ENCODE results near the gene NIT2.
"Not testable (repeated sequence)": the region's sequence is repeated elsewhere in the genome, so short reads cannot be mapped to it uniquely, and the experiment has no call there.

NIT2 gene

GRCh38 chr3:100325827-100326226 is 8.7 kb upstream of the NIT2 start:
- TF ChIP-seq, protein P1, sequence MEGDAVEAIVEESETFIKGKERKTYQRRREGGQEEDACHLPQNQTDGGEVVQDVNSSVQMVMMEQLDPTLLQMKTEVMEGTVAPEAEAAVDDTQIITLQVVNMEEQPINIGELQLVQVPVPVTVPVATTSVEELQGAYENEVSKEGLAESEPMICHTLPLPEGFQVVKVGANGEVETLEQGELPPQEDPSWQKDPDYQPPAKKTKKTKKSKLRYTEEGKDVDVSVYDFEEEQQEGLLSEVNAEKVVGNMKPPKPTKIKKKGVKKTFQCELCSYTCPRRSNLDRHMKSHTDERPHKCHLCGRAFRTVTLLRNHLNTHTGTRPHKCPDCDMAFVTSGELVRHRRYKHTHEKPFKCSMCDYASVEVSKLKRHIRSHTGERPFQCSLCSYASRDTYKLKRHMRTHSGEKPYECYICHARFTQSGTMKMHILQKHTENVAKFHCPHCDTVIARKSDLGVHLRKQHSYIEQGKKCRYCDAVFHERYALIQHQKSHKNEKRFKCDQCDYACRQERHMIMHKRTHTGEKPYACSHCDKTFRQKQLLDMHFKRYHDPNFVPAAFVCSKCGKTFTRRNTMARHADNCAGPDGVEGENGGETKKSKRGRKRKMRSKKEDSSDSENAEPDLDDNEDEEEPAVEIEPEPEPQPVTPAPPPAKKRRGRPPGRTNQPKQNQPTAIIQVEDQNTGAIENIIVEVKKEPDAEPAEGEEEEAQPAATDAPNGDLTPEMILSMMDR (IDR thresholded peaks at IDR 0.05; ENCODE audit: low read depth, low read length, poor library complexity, severe bottlenecking) = no peak
- no peak for TF ChIP-seq EZH2phosphoT487 (IDR thresholded peaks at IDR 0.05; ENCODE audit: borderline replicate concordance, low read length)
- H3K4me1 ChIP-seq (ENCODE audit: control insufficient read depth, low read length) = no peaks in the 10 kb centered on the region
- H3F3A ChIP-seq (ENCODE audit: control insufficient read depth, insufficient read depth) = no peaks in the 10 kb centered on the region
- H3K4me2 ChIP-seq (ENCODE audit: low read length) = no peak overlapping the region
- no peak overlapping the region for H3K27ac ChIP-seq (ENCODE audit: low read depth, low read length)
- H4K20me1 ChIP-seq (ENCODE audit: control insufficient read depth, insufficient read depth, low read depth, low read length) = no peaks in the 10 kb centered on the region
- H3K4me3 ChIP-seq (ENCODE audit: low read length) = no peak overlapping the region
- no peaks in the 10 kb centered on the region for H3K9me2 ChIP-seq (replicated peaks; ENCODE audit: control insufficient read depth, low read length)
- no peaks in the 10 kb centered on the region for H3K79me2 ChIP-seq (ENCODE audit: control insufficient read depth, low read length)
- H3K27me3 ChIP-seq (ENCODE audit: control insufficient read depth, low read length) = no peaks in the 10 kb centered on the region
- no peaks in the 10 kb centered on the region; the same call in 1 of the 2 replicates for H3K36me3 ChIP-seq (ENCODE audit: control insufficient read depth, low read length)
- H3K9me3 ChIP-seq (ENCODE audit: control insufficient read depth, insufficient read depth, low read length) = no peaks in the 10 kb centered on the region

DNA sequence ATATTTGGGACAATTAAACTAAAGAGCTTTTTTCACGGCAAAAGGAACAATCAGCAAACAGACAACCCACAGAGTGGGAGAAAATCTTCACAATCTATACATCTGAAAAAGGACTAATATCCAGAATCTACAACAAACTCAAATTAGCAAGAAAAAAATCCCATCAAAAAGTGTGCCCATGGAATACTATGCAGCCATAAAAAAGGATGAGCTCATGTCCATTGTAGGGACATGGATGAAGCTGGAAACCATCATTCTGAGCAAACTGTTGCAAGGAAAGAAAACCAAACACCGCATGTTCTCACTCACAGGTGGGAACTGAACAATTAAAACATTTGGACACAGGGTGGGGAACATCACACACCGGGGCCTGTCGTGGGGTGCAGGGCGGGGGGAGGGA is 7.2 kb upstream of the NIT2 start:
- H3K4me1 ChIP-seq (ENCODE audit: control insufficient read depth, low read length); H3K36me3 ChIP-seq (ENCODE audit: control insufficient read depth, low read length); H3K4me3 ChIP-seq (ENCODE audit: low read length); H3K9me3 ChIP-seq (ENCODE audit: control insufficient read depth, insufficient read depth, low read length); H3K27me3 ChIP-seq (ENCODE audit: control insufficient read depth, low read length); H4K20me1 ChIP-seq (ENCODE audit: control insufficient read depth, insufficient read depth, low read depth, low read length); H3K9me2 ChIP-seq (replicated peaks; ENCODE audit: control insufficient read depth, low read length); H3K27ac ChIP-seq (ENCODE audit: low read depth, low read length); H3F3A ChIP-seq (ENCODE audit: control insufficient read depth, insufficient read depth); H3K79me2 ChIP-seq (ENCODE audit: control insufficient read depth, low read length); H3K4me2 ChIP-seq (ENCODE audit: low read length): not testable (repeated sequence)

- Histone ChIP-seq H3K27ac (ENCODE audit: low read depth, low read length) (no peak overlapping the region), H3K4me2 (ENCODE audit: low read length) (no peak overlapping the region), H3F3A (ENCODE audit: control insufficient read depth, insufficient read depth) (no peaks in the 10 kb centered on the region), H3K79me2 (ENCODE audit: control insufficient read depth, low read length) (peaks cover 6% of the 10 kb centered on the region), H3K9me2 (replicated peaks; ENCODE audit: control insufficient read depth, low read length) (no peaks in the 10 kb centered on the region), H3K36me3 (ENCODE audit: control insufficient read depth, low read length) (no peaks in the 10 kb centered on the region; the same call in 1 of the 2 replicates), H3K4me1 (ENCODE audit: control insufficient read depth, low read length) (peaks cover 17% of the 10 kb centered on the region), H3K4me3 (ENCODE audit: low read length) (no peak overlapping the region), H3K27me3 (ENCODE audit: control insufficient read depth, low read length) (no peaks in the 10 kb centered on the region), H4K20me1 (ENCODE audit: control insufficient read depth, insufficient read depth, low read depth, low read length) (no peaks in the 10 kb centered on the region), H3K9me3 (ENCODE audit: control insufficient read depth, insufficient read depth, low read length) (no peaks in the 10 kb centered on the region)
- TF ChIP-seq, protein P1 (IDR thresholded peaks at IDR 0.05; ENCODE audit: low read depth, low read length, poor library complexity, severe bottlenecking) = no peak
- TF ChIP-seq EZH2phosphoT487 (IDR thresholded peaks at IDR 0.05; ENCODE audit: borderline replicate concordance, low read length) = no peak
Observed at GRCh38 chr3:100329800-100330489, 4.6 kb upstream of the NIT2 start.

- no peak overlapping the region for H3K4me2 ChIP-seq (ENCODE audit: low read length)
- H4K20me1 ChIP-seq (ENCODE audit: control insufficient read depth, insufficient read depth, low read depth, low read length) = no peaks in the 10 kb centered on the region
- H3K9me3 ChIP-seq (ENCODE audit: control insufficient read depth, insufficient read depth, low read length) = no peaks in the 10 kb centered on the region
- no peaks in the 10 kb centered on the region for H3K9me2 ChIP-seq (replicated peaks; ENCODE audit: control insufficient read depth, low read length)
- H3K36me3 ChIP-seq (ENCODE audit: control insufficient read depth, low read length) = no peaks in the 10 kb centered on the region; the same call in 1 of the 2 replicates
- H3K79me2 ChIP-seq (ENCODE audit: control insufficient read depth, low read length) = peaks cover 13% of the 10 kb centered on the region
- peaks cover 22% of the 10 kb centered on the region for H3K4me1 ChIP-seq (ENCODE audit: control insufficient read depth, low read length)
- no peak overlapping the region for H3K4me3 ChIP-seq (ENCODE audit: low read length)
- H3K27me3 ChIP-seq (ENCODE audit: control insufficient read depth, low read length) = no peaks in the 10 kb centered on the region
- no peaks in the 10 kb centered on the region for H3F3A ChIP-seq (ENCODE audit: control insufficient read depth, insufficient read depth)
- H3K27ac ChIP-seq (ENCODE audit: low read depth, low read length) = no peak overlapping the region
- TF ChIP-seq, protein P1 (IDR thresholded peaks at IDR 0.05; ENCODE audit: low read depth, low read length, poor library complexity, severe bottlenecking) = no peak
- TF ChIP-seq EZH2phosphoT487 (IDR thresholded peaks at IDR 0.05; ENCODE audit: borderline replicate concordance, low read length) = no peak
Observed at GRCh38 chr3:100330651-100331050, 3.9 kb upstream of the NIT2 start.
